GM21390 (cell line): ENCODE measurements around the gene P3H2.

ENCODE experiments used
- ATAC-seq: cut with Tn5 transposase; IDR thresholded peaks from one replicate; pipeline ENCODE4 v1.9.1; 2021; ENCODE audit not compliant: unreplicated experiment

P3H2 gene

GRCh38 chr3:190125436-190126068 is 4.9 kb upstream of the P3H2 start:
- ATAC-seq: no peak

GRCh38 chr3:190124067-190124466 is 3.4 kb upstream of the P3H2 start:
- ATAC-seq: no peak

GRCh38 chr3:190122198-190122771 is 1.6 kb upstream of the P3H2 start:
- ATAC-seq: no peak

- no peak for ATAC-seq
These were observed 686 bp upstream of the P3H2 start for GRCh38 chr3:190121383-190121782.

- ATAC-seq: no peak
These were observed 322 bp upstream of the P3H2 start for GRCh38 chr3:190121061-190121377.

- ATAC-seq: peak; percentile 37
These were observed 1.0 kb downstream of the P3H2 start for GRCh38 chr3:190119461-190120268.

GRCh38 chr3:190118438-190118837 is 2.3 kb downstream of the P3H2 start:
- ATAC-seq: no peak

- ATAC-seq: no peak
These were observed 2.7 kb downstream of the P3H2 start for GRCh38 chr3:190117981-190118380.

- no peak for ATAC-seq
These were observed 4.1 kb downstream of the P3H2 start for GRCh38 chr3:190116551-190117067.

GRCh38 chr3:190110826-190111225 is 9.9 kb downstream of the P3H2 start:
- no peak for ATAC-seq

GRCh38 chr3:190109441-190109840 is 11.3 kb downstream of the P3H2 start:
- no peak for ATAC-seq

GRCh38 chr3:190108804-190109203 is 11.9 kb downstream of the P3H2 start:
- ATAC-seq: no peak

- no peak for ATAC-seq
These were observed 14.8 kb downstream of the P3H2 start for GRCh38 chr3:190105876-190106275.

- ATAC-seq: peak; percentile 43
These were observed 19.2 kb downstream of the P3H2 start for GRCh38 chr3:190101320-190102011.

- ATAC-seq: no peak
These were observed 21.6 kb downstream of the P3H2 start for GRCh38 chr3:190099099-190099498.

GRCh38 chr3:190097617-190098016 is 23.1 kb downstream of the P3H2 start:
- no peak for ATAC-seq

GRCh38 chr3:190097025-190097424 is 23.7 kb downstream of the P3H2 start:
- no peak for ATAC-seq

- no peak for ATAC-seq
These were observed 24.4 kb downstream of the P3H2 start for GRCh38 chr3:190096345-190096744.

- no peak for ATAC-seq
These were observed 26.5 kb downstream of the P3H2 start for GRCh38 chr3:190094160-190094718.

GRCh38 chr3:190092250-190092649 is 28.4 kb downstream of the P3H2 start:
- no peak for ATAC-seq

GRCh38 chr3:190089711-190090110 is 31.0 kb downstream of the P3H2 start:
- peak; percentile 40 for ATAC-seq
